IMR-90 (cell line): Measurements from ENCODE around the gene ZFPM1. TPM values are rescaled to one million over a fixed set of nuclear protein-coding genes. Genes with fewer than 3 reads are reported as not detected.
A peak's percentile ranks its signal among the peaks of the same experiment; 100 is the strongest.

Experiments
- ATAC-seq: fragments of 200-7000 bp; cut with Tn5 transposase; 2 replicates; pipeline ENCODE4 v1.9.1; 2020; ENCODE audit warnings: low read depth, mild to moderate bottlenecking, moderate library complexity
- BruUV-seq: library from RNA; stranded (reverse); fragments of 400-500 nt; replicated peaks from 2 replicates; lab custom pipeline; 2021; lab: Mats Ljungman, UMichigan
- CTCF ChIA-PET: fragments of 300-600 bp; formaldehyde crosslinking; extraction: SDS; loops from one replicate; lab custom pipeline; 2021; ENCODE audit warnings: antibody characterized with exemption; lab: Yijun Ruan, JAX
- POLR2A ChIA-PET: fragments of 300-600 bp; sonication (Branson Sonifier 250); formaldehyde crosslinking; loops from one replicate; lab custom pipeline; 2022; ENCODE audit warnings: antibody characterized with exemption; ENCODE audit not compliant: unreplicated experiment; lab: Charles Lee
- DNase-seq: peaks from one replicate; pipeline ENCODE4 v3.0.0; 2013
- H2AFZ ChIP-seq: replicated peaks from 2 replicates; pipeline ENCODE3; 2013; ENCODE audit warnings: low read length, mild to moderate bottlenecking; ENCODE audit not compliant: poor library complexity
- H2AK5ac ChIP-seq: 2 replicates; pipeline ENCODE4 v1.6.1; 2013; ENCODE audit warnings: low read depth, low read length, inconsistent platforms
- H2AK9ac ChIP-seq: replicated peaks from 2 replicates; pipeline ENCODE3; 2013; ENCODE audit warnings: mild to moderate bottlenecking, low read depth, low read length, moderate library complexity; ENCODE audit not compliant: poor library complexity
- H2BK120ac ChIP-seq: 2 replicates; pipeline ENCODE4 v1.6.1; 2013; ENCODE audit warnings: low read depth, low read length, inconsistent platforms
- H2BK15ac ChIP-seq: 3 replicates; pipeline ENCODE4 v1.6.1; 2013; ENCODE audit warnings: low read depth, low read length, inconsistent platforms
- H2BK20ac ChIP-seq: 2 replicates; pipeline ENCODE4 v1.6.1; 2013; ENCODE audit warnings: low read depth, mild to moderate bottlenecking, inconsistent platforms, low read length, moderate library complexity
- H2BK5ac ChIP-seq: 2 replicates; pipeline ENCODE4 v1.6.1; 2013; ENCODE audit warnings: mild to moderate bottlenecking, low read depth, low read length, inconsistent platforms; ENCODE audit not compliant: poor library complexity, severe bottlenecking
- H3K14ac ChIP-seq: replicated peaks from 2 replicates; pipeline ENCODE4 v1.6.1; 2013; ENCODE audit warnings: low read depth, low read length, inconsistent platforms
- H3K18ac ChIP-seq: 2 replicates; pipeline ENCODE4 v1.6.1; 2013; ENCODE audit warnings: low read depth, low read length, control low read depth
- H3K23ac ChIP-seq: 2 replicates; pipeline ENCODE4 v1.6.1; 2013; ENCODE audit warnings: low read depth, low read length, inconsistent platforms
- H3K27ac ChIP-seq: 2 replicates; pipeline ENCODE4 v1.5.1; 2013; ENCODE audit warnings: mild to moderate bottlenecking, control low read depth, low read length; ENCODE audit not compliant: insufficient read depth
- H3K27me3 ChIP-seq: 2 replicates; pipeline ENCODE4 v1.6.1; 2013; ENCODE audit warnings: low read length; ENCODE audit not compliant: control insufficient read depth, insufficient read depth
- H3K36me3 ChIP-seq: 2 replicates; pipeline ENCODE4 v1.6.1; 2013; ENCODE audit warnings: low read length, mixed read lengths; ENCODE audit not compliant: control insufficient read depth, insufficient read depth
- H3K4ac ChIP-seq: 2 replicates; pipeline ENCODE4 v1.6.1; 2013; ENCODE audit warnings: low read depth, low read length, inconsistent platforms
- H3K4me1 ChIP-seq: 2 replicates; pipeline ENCODE4 v1.6.1; 2013; ENCODE audit warnings: low read length, mixed read lengths; ENCODE audit not compliant: control insufficient read depth, insufficient read depth
- H3K4me2 ChIP-seq: 2 replicates; pipeline ENCODE4 v1.6.1; 2013; ENCODE audit warnings: low read depth, mild to moderate bottlenecking, control low read depth, low read length, moderate library complexity
- H3K4me3 ChIP-seq: 2 replicates; pipeline ENCODE4 v1.5.1; 2013; ENCODE audit warnings: low read depth, mild to moderate bottlenecking, control low read depth, low read length, moderate library complexity; ENCODE audit not compliant: insufficient read depth
- H3K56ac ChIP-seq: 2 replicates; pipeline ENCODE4 v1.6.1; 2013; ENCODE audit warnings: low read length, inconsistent platforms; ENCODE audit not compliant: insufficient read depth; ENCODE audit errors: extremely low read depth
- H3K79me1 ChIP-seq, 2 experiments: 2 replicates each; pipeline ENCODE4 v1.6.1; 2013; ENCODE audit warnings: low read length in 2 of 2, inconsistent platforms in 1 of 2, low read depth in 1 of 2
- H3K9ac ChIP-seq: 2 replicates; pipeline ENCODE4 v1.6.1; 2013; ENCODE audit warnings: low read depth, low read length, control low read depth
- H3K9me1 ChIP-seq: 2 replicates; pipeline ENCODE4 v1.6.1; 2013; ENCODE audit warnings: low read length, inconsistent platforms; ENCODE audit not compliant: insufficient read depth
- H3K9me3 ChIP-seq: 2 replicates; pipeline ENCODE4 v1.6.1; 2013; ENCODE audit warnings: low read length; ENCODE audit not compliant: control insufficient read depth, insufficient read depth
- H4K20me1 ChIP-seq: 2 replicates; pipeline ENCODE4 v1.6.1; 2013; ENCODE audit warnings: low read length, inconsistent platforms; ENCODE audit not compliant: insufficient read depth
- H4K5ac ChIP-seq: 2 replicates; pipeline ENCODE4 v1.6.1; 2013; ENCODE audit warnings: mild to moderate bottlenecking, low read depth, low read length, control low read depth
- H4K8ac ChIP-seq, 2 experiments: 2 replicates each; pipeline ENCODE4 v1.6.1; 2013; ENCODE audit warnings: low read depth in 2 of 2, low read length in 2 of 2, control low read depth in 1 of 2, inconsistent platforms in 1 of 2
- H4K91ac ChIP-seq: 2 replicates; pipeline ENCODE4 v1.6.1; 2013; ENCODE audit warnings: low read depth, low read length, inconsistent platforms; ENCODE audit not compliant: insufficient read depth
- CEBPB ChIP-seq: IDR thresholded peaks from 2 replicates; pipeline ENCODE4 v1.6.1; 2012; ENCODE audit warnings: low read depth, low read length, improper control_type of control experiment
- CHD1 ChIP-seq: IDR thresholded peaks from 2 replicates; pipeline ENCODE4 v1.6.1; 2012; ENCODE audit warnings: low read depth, low read length, improper control_type of control experiment
- CTCF ChIP-seq: conservative IDR thresholded peaks from 2 replicates; pipeline ENCODE4 v1.5.1; 2012; ENCODE audit warnings: mild to moderate bottlenecking, low read depth, low read length, improper control_type of control experiment
- FOS ChIP-seq: fragments of 150-350 bp; IDR thresholded peaks from 2 replicates; pipeline ENCODE4 v1.6.1; 2016; ENCODE audit warnings: low read depth, low read length
- MXI1 ChIP-seq: IDR thresholded peaks from 2 replicates; pipeline ENCODE4 v1.6.1; 2012; ENCODE audit warnings: low read depth, mild to moderate bottlenecking, low read length, moderate library complexity, borderline replicate concordance
- POLR2A ChIP-seq: IDR thresholded peaks from 2 replicates; pipeline ENCODE4 v1.6.1; 2012; ENCODE audit warnings: mild to moderate bottlenecking, low read depth, low read length
- RCOR1 ChIP-seq: IDR thresholded peaks from 2 replicates; pipeline ENCODE4 v1.6.1; 2012; ENCODE audit warnings: mild to moderate bottlenecking, low read length, improper control_type of control experiment; ENCODE audit not compliant: insufficient replicate concordance
- RFX5 ChIP-seq: IDR thresholded peaks from 2 replicates; pipeline ENCODE4 v1.8.0; 2012; ENCODE audit warnings: low read depth, mild to moderate bottlenecking, low read length, moderate library complexity
- WGBS, 2 experiments: methylation state at CpG; one replicate each; pipeline versions ENCODE4 v1.1.5 to v1.1.7; 2013; ENCODE audit warnings: missing lambda C conversion rate in 2 of 2; ENCODE audit not compliant: insufficient read length in 1 of 2; ENCODE audit errors: extremely low coverage in 2 of 2; 5-methylcytosine and 5-hydroxymethylcytosine counted together
- dilution Hi-C: fragments of 300-500 bp; cut with HindIII; formaldehyde crosslinking; loops from one replicate; pipeline ENCODE4 v1.14.3; 2018; ENCODE audit warnings: low sequenced_read_pairs; ENCODE audit not compliant: unreplicated experiment
- in situ Hi-C: fragments of 300-500 bp; cut with MboI; formaldehyde crosslinking; loops from 3 replicates; pipeline ENCODE4 v1.14.3; 2019; ENCODE audit warnings: low sequenced_read_pairs, inconsistent platforms, mixed read lengths
- intact Hi-C: fragments of 100-400 bp; cut with micrococcal nuclease; formaldehyde crosslinking; loops from 2 replicates; pipeline ENCODE4 v1.10.0; 2022
- polyA plus RNA-seq, 3 experiments: library from polyadenylated mRNA; depleted of rRNA; stranded (reverse); fragments of >200 nt; gene quantifications; 2 replicates each; pipeline ENCODE4 v1.2.3, GENCODE V29; 2012; ENCODE audit warnings: low replicate concordance in 1 of 3
- total RNA-seq: library from RNA; depleted of rRNA; stranded (reverse); fragments of >200 nt; gene quantifications from 2 replicates; pipeline ENCODE4 v1.2.3, GENCODE V29; 2012

The ZFPM1 gene
- total and polyA plus RNA-seq, 2 of the 4 experiments (the other 2 are of a cell fraction) = 0.36 to 1.1 TPM

DNA sequence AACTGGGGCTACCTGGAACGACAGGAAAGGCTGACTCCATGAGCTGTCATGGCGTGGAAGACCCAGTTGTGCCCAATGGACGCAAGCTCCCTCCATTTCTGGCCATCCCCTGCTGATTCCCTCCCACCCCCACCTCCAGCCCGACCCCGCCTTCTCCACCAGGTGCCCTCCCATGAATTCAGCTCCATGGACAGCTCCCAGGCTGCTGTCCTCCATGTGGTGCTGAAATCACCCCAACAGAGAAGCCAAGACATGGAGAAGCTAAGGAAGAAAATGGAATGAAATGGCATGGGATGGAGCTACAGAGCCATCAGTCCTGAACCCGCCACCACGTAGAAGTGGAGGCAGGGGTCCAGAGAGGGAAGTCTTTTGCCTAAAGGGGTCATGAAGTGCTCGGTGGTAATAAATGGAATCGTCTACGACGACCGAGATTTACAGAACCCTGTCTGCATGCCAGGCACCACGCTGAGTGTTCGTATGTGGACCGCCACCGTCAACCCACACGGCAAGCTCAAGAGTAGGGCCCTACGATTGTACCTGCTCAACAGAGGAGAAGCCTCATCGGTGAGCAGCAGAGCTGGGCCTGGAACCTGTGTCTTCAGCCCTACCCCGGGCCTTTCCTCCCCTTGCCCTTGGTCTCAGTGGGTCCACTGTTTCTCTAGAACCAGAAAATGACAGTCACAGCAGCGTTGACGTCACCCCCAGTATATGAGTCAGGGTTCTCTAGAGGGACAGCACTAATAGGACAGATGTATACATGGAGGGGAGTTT is 107.8 kb downstream of the ZFPM1 start:
- Histone ChIP-seq H2AFZ (no peak overlapping the region), H3K23ac (no peak overlapping the region), H3K27me3 (peaks cover 14% of the 10 kb centered on the region), H3K9me3 (peaks cover 3% of the 10 kb centered on the region; the same call in 1 of the 2 replicates), H3K56ac (no peak overlapping the region), H3K14ac (no peak overlapping the region), H3K9me1 (0 out of 2 replicates have a peak, but pooled peaks cover 2% of the 10 kb centered on the region), H3K4ac (no peak overlapping the region), H4K8ac (no peak overlapping the region), H2BK5ac (no peak overlapping the region), H3K4me3 (no peak overlapping the region), H3K9ac (no peak overlapping the region), H4K5ac (no peak overlapping the region), H2BK20ac (no peak overlapping the region), H2BK15ac (no peak overlapping the region), H4K20me1 (no peaks in the 10 kb centered on the region), H3K4me1 (no peaks in the 10 kb centered on the region; the same call in 1 of the 2 replicates), H3K18ac (no peak overlapping the region), H2BK120ac (no peak overlapping the region), H2AK9ac (no peak overlapping the region), H3K27ac (no peak overlapping the region), H3K79me1 (no peaks in the 10 kb centered on the region), H4K91ac (no peak overlapping the region), H3K36me3 (no peaks in the 10 kb centered on the region), H2AK5ac (no peak overlapping the region), H3K4me2 (no peak overlapping the region)
- CTCF ChIA-PET = no interaction called here
- 0 out of 2 replicates have a peak, but pooled peaks have one; percentile 18 for ATAC-seq
- in situ Hi-C loops = no loop called here
- dilution Hi-C loops = no loop called here
- POLR2A ChIA-PET = no interaction called here
- intact Hi-C loops = loop anchor here (10.0 kb wide), 1 partner anchor 606 kb away; the partner anchor contains the start of gene BANP
- no TSS peak for BruUV-seq
- peak; percentile 55; the same call in 1 of the 2 replicates for TF ChIP-seq MXI1
- no peak for TF ChIP-seq CEBPB
- TF ChIP-seq CTCF = no peak
- no peak for TF ChIP-seq POLR2A
- TF ChIP-seq RFX5 = no peak
- peak; percentile 71 for TF ChIP-seq RCOR1
- TF ChIP-seq CHD1 = no peak
- no peak for TF ChIP-seq FOS
- 67% methylated on average over 13 of the region's 22 CpGs; no CpG with 5 or more reads in 1 of the 2 experiments for WGBS, 2 experiments
- peak; percentile 30 for DNase-seq
